Mucosa of gallbladder (tissue), 1 donor: ENCODE data around the gene SESN2. TPM values are rescaled to one million over a fixed set of nuclear protein-coding genes. Genes with fewer than 3 reads are reported as not detected.

Experiments
- DNase-seq: peaks from one replicate; pipeline ENCODE4 v3.0.0-alpha.2; 2020; ENCODE audit warnings: low spot score
- total RNA-seq: library from RNA; stranded (reverse); gene quantifications from one replicate; pipeline ENCODE4 v1.2.1, GENCODE V29; 2021
- donor health status: DM: no; HTN: no; CAD: no.

The SESN2 gene
- total RNA-seq, 1 donor from 2014 or later = 19.6 TPM

DNA sequence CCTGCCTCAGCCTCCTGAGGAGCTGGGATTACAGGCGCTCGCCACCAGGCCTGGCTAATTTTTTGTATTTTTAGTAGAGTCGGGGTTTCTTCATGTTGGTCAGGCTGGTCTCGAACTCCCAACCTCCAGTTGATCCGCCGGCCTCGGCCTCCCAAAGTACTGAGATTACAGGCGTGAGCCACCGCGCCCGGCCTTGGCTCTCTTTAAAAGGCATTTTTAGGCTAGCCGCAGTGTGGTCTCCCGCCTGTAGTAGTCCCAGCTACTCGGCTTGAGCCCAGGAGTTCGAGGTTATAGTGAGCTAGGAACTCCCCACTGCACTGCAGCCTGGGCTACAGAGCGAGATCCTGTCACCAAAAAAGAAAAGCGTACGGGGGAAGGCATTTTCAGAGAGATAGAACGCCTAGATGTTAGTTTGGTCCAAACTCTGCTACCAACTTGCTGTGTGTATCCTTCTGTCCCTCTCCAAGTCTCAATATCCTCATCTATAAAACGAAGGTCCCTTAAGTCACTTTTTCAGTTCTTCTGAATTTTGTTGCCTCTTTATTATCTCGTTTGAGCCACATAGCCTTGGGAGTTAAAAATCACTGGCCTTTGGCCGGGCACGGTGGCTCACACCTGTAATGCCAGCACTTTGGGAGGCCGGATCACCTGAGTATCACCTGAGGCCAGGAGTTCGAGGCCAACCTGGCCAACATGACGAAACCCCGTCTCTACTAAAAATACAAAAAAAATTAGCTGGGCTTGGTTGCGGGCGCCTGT is 70.3 kb downstream of the SESN2 start:
- DNase-seq = no peak

Other genes starting within 250 kb of the SESN2 start
- 19.0 TPM for gene EYA3, start 170.9 kb upstream of the SESN2 start, total RNA-seq
- gene PTAFR, start 82.8 kb upstream of the SESN2 start, total RNA-seq = 9.8 TPM
- gene DNAJC8, start 26.5 kb upstream of the SESN2 start, total RNA-seq = 61.9 TPM
- gene ATP5IF1, start 23.4 kb upstream of the SESN2 start, total RNA-seq = 208 TPM
- 13.1 TPM for gene MED18, start 69.5 kb downstream of the SESN2 start, total RNA-seq
- gene PHACTR4, start 110.2 kb downstream of the SESN2 start, total RNA-seq = 36.5 TPM
- gene RCC1, start 246.5 kb downstream of the SESN2 start, total RNA-seq = 30.3 TPM